GM12875 (cell line): ENCODE data around the gene DPM3.

Source experiments
- H3K4me3 ChIP-seq: one replicate; pipeline ENCODE4 v1.5.1; 2011; ENCODE audit warnings: low read depth, low read length, control low read depth
- TF ChIP-seq, protein P1 (sequence below): IDR thresholded peaks from 2 replicates; pipeline ENCODE4 v1.5.1; 2011; ENCODE audit warnings: low read depth, mild to moderate bottlenecking, control low read depth, inconsistent platforms, low read length, moderate library complexity, borderline replicate concordance; ENCODE audit not compliant: insufficient read depth

The DPM3 gene

GRCh38 chr1:155116113-155116764 is 24.1 kb downstream of the DPM3 start:
- TF ChIP-seq, protein P1, sequence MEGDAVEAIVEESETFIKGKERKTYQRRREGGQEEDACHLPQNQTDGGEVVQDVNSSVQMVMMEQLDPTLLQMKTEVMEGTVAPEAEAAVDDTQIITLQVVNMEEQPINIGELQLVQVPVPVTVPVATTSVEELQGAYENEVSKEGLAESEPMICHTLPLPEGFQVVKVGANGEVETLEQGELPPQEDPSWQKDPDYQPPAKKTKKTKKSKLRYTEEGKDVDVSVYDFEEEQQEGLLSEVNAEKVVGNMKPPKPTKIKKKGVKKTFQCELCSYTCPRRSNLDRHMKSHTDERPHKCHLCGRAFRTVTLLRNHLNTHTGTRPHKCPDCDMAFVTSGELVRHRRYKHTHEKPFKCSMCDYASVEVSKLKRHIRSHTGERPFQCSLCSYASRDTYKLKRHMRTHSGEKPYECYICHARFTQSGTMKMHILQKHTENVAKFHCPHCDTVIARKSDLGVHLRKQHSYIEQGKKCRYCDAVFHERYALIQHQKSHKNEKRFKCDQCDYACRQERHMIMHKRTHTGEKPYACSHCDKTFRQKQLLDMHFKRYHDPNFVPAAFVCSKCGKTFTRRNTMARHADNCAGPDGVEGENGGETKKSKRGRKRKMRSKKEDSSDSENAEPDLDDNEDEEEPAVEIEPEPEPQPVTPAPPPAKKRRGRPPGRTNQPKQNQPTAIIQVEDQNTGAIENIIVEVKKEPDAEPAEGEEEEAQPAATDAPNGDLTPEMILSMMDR = no peak
- no peak overlapping the region for H3K4me3 ChIP-seq

DNA sequence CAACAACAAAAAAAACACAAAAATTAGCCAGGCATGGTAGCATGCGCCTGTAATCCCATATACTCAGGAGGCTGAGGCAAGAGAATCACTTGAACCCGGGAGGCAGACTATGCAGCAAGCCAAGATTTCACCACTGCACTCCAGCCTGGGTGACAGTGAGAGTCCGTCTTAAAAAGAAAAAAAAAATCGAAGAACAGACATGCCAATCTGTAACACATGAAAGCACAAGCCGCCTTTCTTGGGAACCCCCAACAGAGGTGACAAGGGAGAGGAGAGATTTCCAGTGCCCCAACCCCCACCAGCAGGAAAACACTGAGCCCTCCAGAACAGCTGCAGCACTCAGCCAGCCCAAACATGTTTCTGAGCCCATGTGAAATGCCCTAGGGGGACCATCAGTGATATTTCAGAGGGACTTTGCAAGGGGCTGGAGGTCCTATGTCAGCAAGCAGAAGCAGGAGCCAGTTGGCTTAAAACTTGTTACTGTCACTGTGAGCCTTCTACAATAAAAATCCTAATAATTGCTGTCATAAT is 26.8 kb downstream of the DPM3 start:
- H3K4me3 ChIP-seq = no peak overlapping the region
- TF ChIP-seq, protein P1 = no peak

- no peak overlapping the region for H3K4me3 ChIP-seq
- TF ChIP-seq, protein P1 = no peak
These were observed 29.5 kb downstream of the DPM3 start for GRCh38 chr1:155110826-155111225.

GRCh38 chr1:155110381-155110780 is 29.9 kb downstream of the DPM3 start:
- H3K4me3 ChIP-seq = no peak overlapping the region
- TF ChIP-seq, protein P1 = no peak

DNA sequence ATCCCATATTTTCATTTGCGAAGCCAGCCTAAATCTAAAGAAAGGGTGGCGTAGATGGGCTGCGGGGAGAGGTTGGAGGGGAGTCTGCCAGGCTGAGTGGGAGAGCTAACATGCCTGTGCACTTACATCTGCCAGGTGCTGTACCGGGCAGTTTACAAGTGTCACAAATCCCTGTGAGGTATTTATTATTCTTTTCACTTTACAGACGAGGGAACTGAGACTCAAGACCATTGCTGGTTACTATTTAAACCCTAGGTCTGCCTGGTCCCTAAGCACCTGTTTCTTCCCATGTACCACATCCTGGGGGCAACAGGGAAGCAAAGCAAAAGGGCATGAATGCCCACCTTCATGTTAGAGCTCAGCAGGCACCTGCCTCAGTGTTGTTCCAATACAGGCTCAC is 32.0 kb downstream of the DPM3 start:
- TF ChIP-seq, protein P1 = no peak

DNA sequence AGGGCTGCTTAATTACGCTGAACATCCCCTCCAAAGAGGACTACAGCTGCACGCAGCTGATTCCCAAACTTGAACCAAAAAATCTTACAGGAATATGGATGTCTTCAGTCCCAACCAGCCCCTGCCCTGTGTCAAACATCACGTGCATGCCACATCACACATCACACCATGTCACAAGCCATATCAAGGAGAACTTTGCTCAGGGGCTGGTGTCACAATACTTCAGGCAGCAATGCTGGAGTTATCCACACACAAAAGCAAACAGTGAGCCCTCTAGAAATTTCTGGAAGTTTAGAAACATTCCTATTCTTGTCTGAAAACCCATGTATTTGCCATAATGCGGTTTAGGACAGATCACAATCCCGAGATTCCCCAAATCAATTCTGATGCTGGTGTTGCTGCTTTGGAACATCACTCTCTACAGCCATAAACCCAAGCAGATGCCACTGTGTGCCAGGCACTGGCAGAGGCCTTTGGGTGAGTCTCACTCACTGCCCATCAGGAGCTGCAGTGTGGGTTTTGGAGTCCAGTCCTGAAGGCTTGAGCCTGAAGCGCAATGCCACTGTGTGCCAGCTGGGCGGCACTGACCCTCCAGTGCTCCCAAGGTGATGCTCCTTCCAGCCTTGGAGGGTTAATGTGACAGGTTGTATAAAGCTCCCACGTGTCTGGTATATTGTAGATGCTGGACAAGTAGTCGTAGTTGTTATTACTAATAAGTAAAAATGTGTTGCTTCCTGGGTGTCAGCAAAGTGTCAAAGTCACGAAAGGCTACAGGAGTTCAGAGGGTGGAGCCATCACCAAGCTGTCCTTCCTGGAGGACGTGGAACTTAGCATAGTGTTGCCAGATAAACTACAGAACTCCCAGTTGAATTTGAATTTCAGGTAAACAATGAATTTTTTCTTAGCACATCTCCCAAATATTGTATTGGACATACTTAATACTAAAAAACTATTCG is 32.7 kb downstream of the DPM3 start:
- TF ChIP-seq, protein P1 = no peak
- H3K4me3 ChIP-seq = no peak overlapping the region

More for the DNA sequence above, 32.0 kb downstream of the DPM3 start:
- H3K4me3 ChIP-seq = no peak overlapping the region

GRCh38 chr1:155106862-155107261 is 33.5 kb downstream of the DPM3 start:
- H3K4me3 ChIP-seq = no peak overlapping the region
- TF ChIP-seq, protein P1 = no peak
